BLaER1 treated with 17β-estradiol and CSF1 and Interleukin-3, amounts not matched to agents 10 nM and 100 nM (cell line): Measurements from ENCODE around the gene KIF25.

ENCODE experiments used
- H3K27ac ChIP-seq, 11 experiments: shearing (Covaris generic); formaldehyde crosslinking; 2 replicates each; pipeline ENCODE4 v1.8.1; 2022
- H3K27me3 ChIP-seq, 11 experiments: shearing (Covaris generic); formaldehyde crosslinking; 2 replicates each; pipeline ENCODE4 v1.8.1; 2022
- H3K36me3 ChIP-seq, 11 experiments: shearing (Covaris generic); formaldehyde crosslinking; 2 replicates each; pipeline ENCODE4 v1.8.1; 2022
- H3K4me1 ChIP-seq, 10 experiments: shearing (Covaris generic); formaldehyde crosslinking; 2 replicates each; pipeline ENCODE4 v1.8.1; 2022
- H3K4me2 ChIP-seq, 11 experiments: shearing (Covaris generic); formaldehyde crosslinking; 2 replicates each; pipeline ENCODE4 v1.8.1; 2022
- H3K4me3 ChIP-seq, 10 experiments: shearing (Covaris generic); formaldehyde crosslinking; 2 replicates each; pipeline ENCODE4 v1.8.1; 2022
- H3K9ac ChIP-seq, 11 experiments: shearing (Covaris generic); formaldehyde crosslinking; 2 replicates each; pipeline ENCODE4 v1.8.1; 2022
- H3K9me3 ChIP-seq, 11 experiments: shearing (Covaris generic); formaldehyde crosslinking; replicated peaks in 1 of 11; 2 replicates each; pipeline ENCODE4 v1.8.1; 2022
- H4K20me1 ChIP-seq, 11 experiments: shearing (Covaris generic); formaldehyde crosslinking; 2 replicates each; pipeline ENCODE4 v1.8.1; 2022
- Cebpa-rat ChIP-seq, 11 experiments: shearing (Covaris generic); IDR thresholded peaks; 2 replicates each; pipeline ENCODE4 v1.8.1; 2022

KIF25 gene

GRCh38 chr6:168086066-168086465 lies 88.6 kb downstream of the KIF25 start:
- Histone ChIP-seq H4K20me1 (no peaks in the 10 kb centered on the region), H3K27me3 (peaks cover 0 to 6% (median 0%) of the 10 kb centered on the region in 11 experiments; a peak in 1 of 22 replicates), H3K4me1 (peaks cover 11 to 74% (median 61%) of the 10 kb centered on the region in 10 experiments; a peak in 19 of 20 replicates), H3K9ac (no peak overlapping the region), H3K4me3 (no peak overlapping the region), H3K4me2 (peak overlapping the region in 7 of 11 experiments; percentile 42 to 70 (median 63); a peak in 11 of 22 replicates), H3K9me3 (no peaks in the 10 kb centered on the region), H3K36me3 (no peaks in the 10 kb centered on the region), H3K27ac (no peak overlapping the region)
- no peak for TF ChIP-seq Cebpa-rat (IDR thresholded peaks at IDR 0.05)

DNA sequence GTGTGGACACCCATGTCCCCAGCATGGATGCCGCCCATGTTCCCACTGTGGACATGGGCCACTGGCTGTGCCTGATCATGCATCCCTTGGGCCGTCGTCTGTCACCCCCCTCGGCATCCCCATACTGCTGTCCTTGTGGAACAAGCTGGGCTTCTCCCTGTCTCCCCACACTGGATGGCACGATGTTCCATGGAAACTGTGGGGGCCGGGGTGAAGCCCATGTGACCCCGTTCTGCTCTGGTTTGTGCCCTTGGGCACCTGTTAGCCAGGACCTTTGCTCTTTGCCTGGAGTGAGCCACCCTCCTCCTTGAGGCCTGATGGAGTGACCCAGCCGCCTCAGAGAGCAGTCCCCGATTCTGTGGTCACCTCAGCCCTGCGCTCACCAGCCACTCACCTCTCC lies 89.1 kb downstream of the KIF25 start:
- Histone ChIP-seq H3K4me1 (peaks cover 11 to 74% (median 61%) of the 10 kb centered on the region in 10 experiments; a peak in 19 of 20 replicates), H4K20me1 (no peaks in the 10 kb centered on the region), H3K9me3 (no peaks in the 10 kb centered on the region), H3K4me3 (no peak overlapping the region), H3K4me2 (peak overlapping the region in 9 of 11 experiments; percentile 24 to 70 (median 62); a peak in 18 of 22 replicates), H3K27me3 (peaks cover 0 to 6% (median 0%) of the 10 kb centered on the region in 11 experiments; a peak in 1 of 22 replicates), H3K36me3 (no peaks in the 10 kb centered on the region), H3K9ac (0 out of 22 replicates have a peak overlapping the region, but pooled peaks of 1 of the 11 experiments have one; percentile 18), H3K27ac (no peak overlapping the region)
- TF ChIP-seq Cebpa-rat (IDR thresholded peaks at IDR 0.05), result no peak

- Histone ChIP-seq H3K27me3 (peaks cover 0 to 6% (median 0%) of the 10 kb centered on the region in 11 experiments; a peak in 1 of 22 replicates), H3K4me2 (peak overlapping the region in 9 of 11 experiments; percentile 24 to 70 (median 62); a peak in 15 of 22 replicates), H3K4me3 (no peak overlapping the region), H3K4me1 (peaks cover 11 to 64% (median 52%) of the 10 kb centered on the region in 10 experiments; a peak in 19 of 20 replicates), H3K36me3 (no peaks in the 10 kb centered on the region), H3K27ac (no peak overlapping the region), H3K9me3 (0 out of 22 replicates have a peak, but pooled peaks cover 0 to 4% (median 0%) of the 10 kb centered on the region in 11 experiments), H4K20me1 (no peaks in the 10 kb centered on the region), H3K9ac (0 out of 22 replicates have a peak overlapping the region, but pooled peaks of 1 of the 11 experiments have one; percentile 4)
- no peak for TF ChIP-seq Cebpa-rat (IDR thresholded peaks at IDR 0.05)
These were observed 90.1 kb downstream of the KIF25 start for GRCh38 chr6:168087436-168088160.

DNA sequence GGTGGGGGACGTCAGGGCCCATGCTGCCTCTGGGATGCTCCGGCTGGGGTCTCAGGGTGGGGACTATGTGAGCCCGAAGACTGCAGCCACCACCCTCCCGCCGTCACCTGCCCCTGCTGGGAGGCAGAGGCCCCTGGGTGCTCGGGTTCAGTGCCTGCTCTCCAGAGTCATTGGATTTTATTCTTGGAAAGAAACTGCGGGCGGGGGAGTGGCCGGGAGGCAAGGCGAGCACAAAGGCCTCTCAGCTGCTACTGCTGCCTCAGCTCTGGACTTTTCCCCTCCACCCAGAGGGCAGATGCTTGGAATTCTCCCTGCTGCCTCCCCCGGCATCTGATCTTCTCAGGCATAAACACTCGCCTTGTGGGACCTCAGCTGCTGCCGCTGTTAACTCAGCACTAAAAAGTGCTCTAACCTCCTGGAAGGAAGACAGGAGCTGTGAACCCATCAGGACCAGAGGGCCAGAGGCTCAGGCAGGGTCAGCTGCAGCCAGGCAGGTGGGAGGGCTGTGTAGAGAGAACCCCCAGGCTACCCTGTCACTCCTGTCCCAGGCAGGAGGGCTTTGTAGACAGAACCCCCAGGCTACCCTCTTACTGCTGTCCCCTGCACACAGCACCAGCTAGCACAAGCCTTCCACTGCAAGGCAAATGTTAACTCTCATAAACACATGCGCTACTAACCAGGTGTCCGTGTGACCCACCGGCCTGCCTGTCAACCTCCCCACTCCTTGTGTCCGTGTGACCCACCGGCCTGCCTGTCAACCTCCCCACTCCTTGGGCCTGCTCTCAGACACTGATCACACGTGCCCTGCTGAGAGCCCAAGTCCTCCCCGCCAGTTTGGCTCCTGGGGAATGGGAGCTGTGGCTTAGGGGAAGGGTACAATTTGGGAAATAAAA lies 90.9 kb downstream of the KIF25 start:
- H3K4me1 ChIP-seq, result peaks cover 11 to 56% (median 44%) of the 10 kb centered on the region in 10 experiments; a peak in 19 of 20 replicates
- no peaks in the 10 kb centered on the region for H3K36me3 ChIP-seq
- H3K4me2 ChIP-seq, result peak overlapping the region; percentile 11 to 75 (median 60); a peak in 18 of 22 replicates
- H4K20me1 ChIP-seq, result no peaks in the 10 kb centered on the region
- peak overlapping the region in 3 of 11 experiments; percentile 4 to 32 (median 8); a peak in 1 of 22 replicates for H3K9ac ChIP-seq
- H3K4me3 ChIP-seq, result no peak overlapping the region
- 0 out of 22 replicates have a peak, but pooled peaks cover 0 to 5% (median 0%) of the 10 kb centered on the region in 11 experiments for H3K9me3 ChIP-seq
- peaks cover 0 to 6% (median 0%) of the 10 kb centered on the region in 11 experiments; a peak in 1 of 22 replicates for H3K27me3 ChIP-seq
- TF ChIP-seq Cebpa-rat (IDR thresholded peaks at IDR 0.05), result no peak
- H3K27ac ChIP-seq, result peak overlapping the region in 4 of 11 experiments; percentile 21 to 41 (median 28); a peak in 5 of 22 replicates

DNA sequence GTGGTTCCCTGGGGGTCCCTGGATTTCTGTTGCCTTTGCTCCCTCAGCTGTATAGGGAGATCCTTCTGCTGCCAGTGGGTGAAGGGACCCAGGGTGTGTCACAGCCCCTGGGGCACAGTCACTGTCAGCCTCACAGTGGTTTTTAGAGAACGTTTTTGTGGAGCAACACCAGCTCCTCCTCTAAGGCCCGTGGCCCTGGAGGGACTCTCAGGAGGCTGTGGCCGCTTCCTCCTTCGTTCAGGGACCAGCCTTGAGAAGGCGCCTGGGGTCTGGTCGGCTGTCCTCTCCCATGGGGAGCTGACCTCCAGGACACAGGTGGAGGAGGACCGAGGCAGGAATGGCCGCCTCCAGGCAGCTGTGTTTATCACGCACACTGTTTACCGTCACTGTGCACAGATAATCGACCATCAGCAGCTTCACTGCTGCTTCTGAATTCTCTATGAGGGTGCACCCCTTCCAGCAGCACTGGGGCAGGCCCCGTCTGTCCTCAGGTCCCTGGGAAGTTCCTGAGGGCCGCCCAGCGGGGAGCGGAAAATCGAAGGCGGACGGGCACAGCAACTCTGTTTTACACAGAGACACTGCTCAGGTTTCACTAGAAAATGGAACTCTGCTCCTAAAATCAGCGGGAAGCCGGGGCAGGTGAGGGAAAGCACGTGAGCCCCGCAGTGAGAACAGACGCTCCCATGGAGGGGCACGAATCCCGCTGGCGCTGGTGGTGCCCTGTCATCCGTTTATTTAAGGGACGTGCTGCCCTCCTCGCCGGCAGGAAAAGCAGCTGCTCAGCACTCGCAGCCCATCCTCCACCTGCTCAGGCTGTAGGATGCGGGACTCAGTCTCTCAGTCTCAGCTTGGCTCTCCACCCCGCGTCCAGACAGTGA lies 92.0 kb downstream of the KIF25 start:
- Histone ChIP-seq H3K4me3 (no peak overlapping the region), H3K9ac (0 out of 22 replicates have a peak overlapping the region, but pooled peaks of 2 of the 11 experiments have one; percentile 8 to 32), H3K9me3 (0 out of 22 replicates have a peak, but pooled peaks cover 0 to 5% (median 0%) of the 10 kb centered on the region in 11 experiments), H4K20me1 (no peaks in the 10 kb centered on the region), H3K27ac (peak overlapping the region in 7 of 11 experiments; percentile 9 to 41 (median 26); a peak in 9 of 22 replicates), H3K4me2 (peak overlapping the region; percentile 11 to 75 (median 57); a peak in 19 of 22 replicates), H3K4me1 (peaks cover 11 to 46% (median 37%) of the 10 kb centered on the region in 10 experiments; a peak in 19 of 20 replicates), H3K36me3 (no peaks in the 10 kb centered on the region), H3K27me3 (peaks cover 0 to 6% (median 0%) of the 10 kb centered on the region in 11 experiments; a peak in 1 of 22 replicates)
- TF ChIP-seq Cebpa-rat (IDR thresholded peaks at IDR 0.05), result no peak

- Histone ChIP-seq H3K4me3 (no peak overlapping the region), H3K9ac (no peak overlapping the region), H3K9me3 (0 out of 22 replicates have a peak, but pooled peaks cover 0 to 5% (median 0%) of the 10 kb centered on the region in 11 experiments), H3K4me2 (peak overlapping the region in 4 of 11 experiments; percentile 54 to 70 (median 62); a peak in 5 of 22 replicates), H3K27ac (no peak overlapping the region; a peak in 1 of 22 replicates), H3K27me3 (peaks cover 0 to 6% (median 0%) of the 10 kb centered on the region in 11 experiments; a peak in 1 of 22 replicates), H3K36me3 (no peaks in the 10 kb centered on the region), H3K4me1 (peaks cover 11 to 49% (median 36%) of the 10 kb centered on the region in 10 experiments; a peak in 19 of 20 replicates), H4K20me1 (no peaks in the 10 kb centered on the region)
- TF ChIP-seq Cebpa-rat (IDR thresholded peaks at IDR 0.05), result no peak
These were observed 92.7 kb downstream of the KIF25 start for GRCh38 chr6:168090064-168090690.

- H3K4me3 ChIP-seq, result no peak overlapping the region
These were observed 93.2 kb downstream of the KIF25 start for GRCh38 chr6:168090706-168091105.

More at GRCh38 chr6:168090706-168091105, 93.2 kb downstream of the KIF25 start:
- no peaks in the 10 kb centered on the region for H3K36me3 ChIP-seq
- peaks cover 11 to 54% (median 36%) of the 10 kb centered on the region in 10 experiments; a peak in 19 of 20 replicates for H3K4me1 ChIP-seq
- 0 out of 22 replicates have a peak overlapping the region, but pooled peaks of 1 of the 11 experiments have one; percentile 5 for H3K4me2 ChIP-seq
- H3K9ac ChIP-seq, result no peak overlapping the region
- peaks cover 0 to 6% (median 0%) of the 10 kb centered on the region in 11 experiments; a peak in 1 of 22 replicates for H3K27me3 ChIP-seq
- H4K20me1 ChIP-seq, result no peaks in the 10 kb centered on the region
- no peak for TF ChIP-seq Cebpa-rat (IDR thresholded peaks at IDR 0.05)
- 0 out of 22 replicates have a peak, but pooled peaks cover 0 to 5% (median 0%) of the 10 kb centered on the region in 11 experiments for H3K9me3 ChIP-seq
- no peak overlapping the region for H3K27ac ChIP-seq
